GM19099 (cell line): ENCODE results near the gene PTK6.

Experiments used
- POLR2A ChIP-seq: IDR thresholded peaks from 3 replicates; pipeline ENCODE4 v1.6.1; 2011; ENCODE audit warnings: low read depth; ENCODE audit not compliant: insufficient read length; ENCODE audit errors: extremely low read depth

Gene PTK6

GRCh38 chr20:63483834-63484233 is 53.3 kb downstream of the PTK6 start:
- no peak for TF ChIP-seq POLR2A

GRCh38 chr20:63482021-63482587 is 55.1 kb downstream of the PTK6 start:
- TF ChIP-seq POLR2A, result no peak

GRCh38 chr20:63481503-63481902 is 55.7 kb downstream of the PTK6 start:
- no peak for TF ChIP-seq POLR2A

GRCh38 chr20:63478346-63479302 is 58.6 kb downstream of the PTK6 start:
- TF ChIP-seq POLR2A, result no peak
